ENCODE measurements around the gene ASB10.

ASB10 gene

GRCh38 chr7:151210087-151210854 is 23.2 kb upstream of the ASB10 start, which contains the start of gene H2BK1:
Gene H2BK1 (minus strand): TSS chr7:151210488. CDS start chr7:151210318, 170 bp downstream.
- DNase-seq (ENCODE audit: low spot score), result no peak
- no peak for FAIRE-seq

- FAIRE-seq (no peak), DNase-seq (ENCODE audit: low spot score) (no peak)
Observed at GRCh38 chr7:151209588-151209987, 22.5 kb upstream of the ASB10 start.

DNA sequence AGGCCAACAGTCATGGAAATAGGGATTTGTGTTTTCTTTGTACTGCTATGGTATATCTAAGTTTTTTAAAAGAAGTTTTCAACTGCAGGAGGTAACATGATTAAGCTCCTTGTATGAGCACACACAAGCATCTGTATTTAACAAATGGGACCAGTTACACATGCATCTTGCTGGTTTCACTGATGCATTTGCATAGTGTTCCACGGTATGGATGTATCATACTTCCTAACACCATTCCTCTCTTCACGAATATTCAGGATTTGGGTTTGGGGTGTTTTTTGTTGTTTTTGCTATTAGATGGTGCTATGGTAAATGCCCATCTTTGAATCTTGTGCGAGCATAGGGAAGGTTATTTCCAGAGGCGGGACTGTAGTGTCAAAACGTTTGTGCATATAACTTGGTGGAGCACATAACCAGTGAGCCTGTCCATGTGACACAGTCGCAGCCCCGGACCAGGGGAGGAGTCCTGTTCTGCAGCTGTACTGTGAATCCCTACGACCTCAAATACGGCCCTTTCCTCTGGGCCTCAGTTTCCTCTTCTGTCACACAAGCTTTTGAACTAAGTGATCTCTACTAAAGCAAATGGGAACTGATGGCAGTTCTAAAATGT is 21.3 kb upstream of the ASB10 start:
- DNase-seq (ENCODE audit: low spot score), result no peak
- no peak for FAIRE-seq

GRCh38 chr7:151207804-151208203 is 20.8 kb upstream of the ASB10 start:
- FAIRE-seq (no peak), DNase-seq (ENCODE audit: low spot score) (no peak)

DNA sequence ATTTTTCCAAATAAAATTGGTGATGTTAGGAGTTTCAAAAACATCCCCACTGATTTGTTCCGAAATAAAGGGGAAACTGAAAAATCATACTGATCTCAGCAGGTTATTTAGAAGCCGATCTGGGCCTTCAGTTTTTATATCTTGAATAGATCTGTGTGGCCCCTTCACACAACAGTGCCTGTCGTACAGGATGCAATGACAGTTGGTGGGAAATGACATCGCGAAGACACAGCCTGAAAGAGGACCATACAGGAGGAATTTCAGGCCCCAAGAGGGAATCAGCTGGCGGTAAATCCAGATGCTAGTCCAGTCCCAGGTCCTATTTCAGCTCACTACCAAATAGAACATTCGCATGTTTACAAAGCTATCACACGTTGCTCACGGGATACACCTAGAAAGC is 20.3 kb upstream of the ASB10 start:
- FAIRE-seq, result no peak
- DNase-seq (ENCODE audit: low spot score), result no peak

DNA sequence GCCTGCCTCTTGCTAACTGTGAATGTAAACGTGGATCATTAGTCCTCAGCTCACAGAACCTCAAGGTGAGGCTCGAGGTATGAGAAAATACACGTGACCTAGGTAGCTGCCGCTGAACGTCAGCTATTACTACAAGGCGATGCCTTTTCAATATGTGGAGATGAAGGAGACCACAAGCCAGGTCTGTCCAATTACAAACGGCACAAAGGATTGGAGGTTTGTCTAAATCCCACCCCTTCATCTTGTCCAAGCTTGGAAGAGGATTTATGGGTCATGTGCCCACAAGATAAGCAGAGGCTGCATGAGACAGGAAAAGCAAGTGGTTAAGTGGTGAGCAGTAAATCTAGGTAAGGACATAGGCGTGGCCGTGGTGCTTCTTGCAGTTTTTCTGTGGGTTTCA is 19.9 kb upstream of the ASB10 start:
- FAIRE-seq, result no peak
- no peak for DNase-seq (ENCODE audit: low spot score)

DNA sequence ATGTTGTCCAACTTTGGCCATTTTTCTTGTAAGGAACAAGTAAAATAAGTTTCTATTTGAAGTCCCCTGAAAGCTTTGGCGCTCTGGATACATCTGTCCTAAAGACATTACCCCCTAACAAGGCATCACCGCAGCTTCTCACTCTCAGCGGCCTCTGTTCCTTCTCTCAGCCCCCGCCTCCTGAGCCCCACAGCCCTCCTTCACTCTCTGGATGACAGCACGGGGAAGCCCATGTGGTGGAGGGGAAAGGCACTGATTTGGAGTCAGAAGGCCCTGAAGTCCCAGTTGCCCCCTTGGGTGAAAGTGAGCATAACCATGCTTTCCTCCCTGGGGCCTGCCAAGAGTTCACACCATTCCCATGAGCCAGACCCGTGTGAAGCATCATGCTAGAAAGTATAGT is 18.7 kb upstream of the ASB10 start:
- FAIRE-seq (no peak), DNase-seq (ENCODE audit: low spot score) (no peak)

GRCh38 chr7:151204383-151205032 is 17.5 kb upstream of the ASB10 start:
- DNase-seq (ENCODE audit: low spot score) (no peak), FAIRE-seq (no peak)

DNA sequence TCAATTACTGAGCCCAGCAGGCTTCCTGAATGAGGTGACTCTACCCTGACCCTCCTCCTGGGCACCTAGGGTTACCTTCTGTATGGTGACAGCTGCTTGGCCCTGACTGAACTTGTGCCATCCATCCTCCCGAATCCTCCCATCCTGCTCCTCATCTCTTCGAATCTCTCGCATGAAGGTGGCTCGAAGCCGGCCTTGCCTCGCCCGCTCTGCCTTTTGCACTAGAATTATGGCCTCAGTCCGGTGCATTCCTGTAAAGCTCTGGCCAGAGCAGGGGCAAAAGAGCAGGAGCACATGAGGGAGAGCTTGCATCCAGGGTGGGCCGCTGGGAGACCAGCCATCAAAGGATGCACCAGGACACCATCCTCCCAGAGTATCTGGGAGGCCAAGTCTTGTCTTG is 15.8 kb upstream of the ASB10 start:
- no peak for FAIRE-seq
- no peak for DNase-seq (ENCODE audit: low spot score)

- FAIRE-seq (no peak), DNase-seq (ENCODE audit: low spot score) (no peak)
Observed at GRCh38 chr7:151201751-151202150, 14.7 kb upstream of the ASB10 start.

DNA sequence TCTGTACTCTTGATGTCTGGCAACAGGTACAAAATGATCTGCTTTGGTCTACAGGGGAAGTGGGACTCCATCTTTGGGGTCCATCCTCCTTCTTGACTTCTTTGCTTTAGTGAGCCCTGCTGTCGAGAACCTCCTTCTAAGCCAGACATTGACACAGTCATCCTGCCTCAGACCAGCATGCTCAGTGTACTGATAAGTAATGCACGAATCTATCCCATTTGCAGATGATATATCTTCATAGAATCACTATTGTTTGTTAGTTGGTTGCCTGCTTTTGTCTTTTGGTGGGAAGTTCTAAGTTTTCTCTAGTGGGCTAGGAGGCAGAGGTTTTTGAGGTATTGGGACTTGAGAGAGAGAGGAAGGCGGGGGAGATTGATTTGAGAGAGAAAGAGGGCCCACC is 14.3 kb upstream of the ASB10 start:
- FAIRE-seq, result no peak
- DNase-seq (ENCODE audit: low spot score), result no peak

DNA sequence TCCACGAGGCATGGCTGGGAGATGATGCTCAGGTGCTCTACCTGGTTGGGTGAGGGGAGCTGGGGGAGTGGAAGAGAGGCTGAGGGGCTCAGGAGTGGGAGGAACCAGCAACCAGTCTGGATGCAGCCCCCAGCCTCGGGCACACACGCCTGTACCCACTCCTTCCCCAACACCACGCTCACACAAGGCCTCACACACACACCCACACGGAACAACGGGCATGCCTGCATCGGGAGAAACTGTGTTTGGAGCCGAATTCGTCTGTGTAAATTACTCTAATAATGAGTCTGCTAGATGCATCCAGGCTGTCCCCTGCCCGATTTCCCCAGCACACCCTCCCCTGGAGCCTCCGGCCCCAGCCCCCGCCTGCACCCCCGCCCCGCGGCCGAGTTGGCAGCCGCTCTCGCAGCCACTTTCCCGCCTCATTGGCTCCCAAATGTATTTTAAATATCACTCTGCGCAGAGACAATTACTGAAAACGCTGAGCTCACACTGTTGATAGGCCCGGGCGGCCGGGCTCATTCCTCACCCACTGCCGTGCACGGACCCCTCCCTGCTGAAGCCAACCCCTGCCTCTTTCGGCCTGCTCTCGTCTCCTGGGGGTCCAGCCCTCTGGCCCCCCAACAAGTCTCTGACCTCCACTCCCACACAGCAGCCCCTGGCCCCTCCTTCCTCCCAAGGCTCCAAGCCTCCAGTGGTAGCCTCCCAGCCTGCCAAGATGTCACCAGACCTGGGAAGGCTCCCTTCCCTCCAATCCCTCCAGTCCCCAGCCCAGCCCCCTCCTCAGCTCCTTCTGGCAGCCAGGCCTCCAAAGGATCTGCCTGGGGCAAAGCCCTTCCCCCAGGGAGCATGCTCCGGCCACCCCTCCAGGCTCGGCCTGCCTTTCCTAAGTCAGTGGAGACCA is 12.1 kb upstream of the ASB10 start:
- DNase-seq (ENCODE audit: low spot score), result no peak
- FAIRE-seq, result no peak

DNA sequence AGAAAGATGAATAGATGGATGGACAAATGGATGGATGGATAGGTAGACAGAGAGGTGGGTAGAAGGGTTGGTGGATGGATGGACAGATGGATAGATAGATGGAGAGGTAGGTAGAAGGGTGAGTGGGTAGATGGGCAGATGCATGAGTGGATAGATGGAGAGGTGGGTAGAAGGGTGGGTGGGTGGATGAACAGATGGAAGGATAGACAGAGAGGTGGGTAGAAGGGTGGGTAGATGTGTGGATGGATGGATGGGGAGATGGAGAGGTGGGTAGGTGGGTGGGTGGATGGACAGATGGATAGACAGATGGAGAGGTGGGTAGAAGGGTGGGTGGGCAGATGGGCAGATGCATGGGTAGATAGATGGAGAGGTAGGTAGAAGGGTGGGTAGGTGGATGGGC is 10.9 kb upstream of the ASB10 start:
- no peak for FAIRE-seq

GRCh38 chr7:151195616-151196450 is 8.8 kb upstream of the ASB10 start:
- FAIRE-seq, result no peak
- DNase-seq (ENCODE audit: low spot score), result no peak

More for the DNA sequence above, 10.9 kb upstream of the ASB10 start:
- no peak for DNase-seq (ENCODE audit: low spot score)

- DNase-seq (ENCODE audit: low spot score), result no peak
- no peak for FAIRE-seq
Observed at GRCh38 chr7:151194188-151194587, 7.1 kb upstream of the ASB10 start.

GRCh38 chr7:151193203-151193978 is 6.3 kb upstream of the ASB10 start:
- DNase-seq (ENCODE audit: low spot score) (no peak), FAIRE-seq (no peak)

DNA sequence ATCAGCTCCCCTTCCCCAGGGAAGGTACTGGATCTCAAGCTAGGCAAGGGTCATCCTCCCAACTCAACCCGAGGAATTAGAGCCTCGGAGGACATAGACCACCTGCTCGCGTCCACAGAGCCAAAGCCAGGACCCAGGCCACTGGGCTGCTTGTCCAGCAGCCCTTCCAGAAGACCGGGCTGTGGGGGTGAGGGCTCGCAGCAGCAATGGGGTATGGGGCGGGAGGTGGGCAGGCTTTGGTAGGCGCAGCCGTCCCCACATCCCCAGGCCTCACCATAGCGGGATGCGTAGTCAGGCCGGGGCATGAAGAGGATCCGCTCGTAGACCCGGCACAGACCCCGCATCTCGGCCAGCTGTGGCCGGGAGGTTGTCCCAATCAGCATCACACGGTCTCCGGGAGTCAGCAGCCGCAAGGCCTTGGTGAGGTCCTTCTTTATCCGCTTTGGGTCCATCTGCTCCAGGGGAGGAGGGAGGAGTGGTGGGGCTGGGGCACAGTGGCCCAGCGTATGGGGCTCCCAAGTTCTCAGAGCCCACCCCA is 5.0 kb upstream of the ASB10 start:
- no peak for DNase-seq (ENCODE audit: low spot score)
- FAIRE-seq, result no peak

- FAIRE-seq (no peak), DNase-seq (ENCODE audit: low spot score) (no peak)
Observed at GRCh38 chr7:151191544-151191943, 4.5 kb upstream of the ASB10 start.

- FAIRE-seq (no peak), DNase-seq (ENCODE audit: low spot score) (no peak)
Observed at GRCh38 chr7:151189038-151189437, 2.0 kb upstream of the ASB10 start.

GRCh38 chr7:151188252-151188542 is 1.1 kb upstream of the ASB10 start:
- FAIRE-seq (no peak), DNase-seq (ENCODE audit: low spot score) (no peak)
